IPS-18c (cell line): ENCODE data around the gene BCL3.
"Not testable (repeated sequence)": the region's sequence is repeated elsewhere in the genome, so short reads cannot be mapped to it uniquely, and the experiment has no call there.

Experiments
- H3K4me3 ChIP-seq: 2 replicates; pipeline ENCODE4 v1.7.0; 2013; ENCODE audit warnings: low read depth, mild to moderate bottlenecking, low read length, moderate library complexity; ENCODE audit not compliant: insufficient read depth
- H3K9me3 ChIP-seq: one replicate; pipeline ENCODE4 v1.6.1; 2013; ENCODE audit warnings: mild to moderate bottlenecking, low read length, moderate library complexity; ENCODE audit not compliant: control insufficient read depth, insufficient read depth

The BCL3 gene

GRCh38 chr19:44748426-44749254, at the start of gene BCL3:
Gene BCL3 (plus strand): TSS chr19:44748708. CDS start chr19:44748791, 83 bp downstream.
- Histone ChIP-seq H3K9me3 (no peaks in the 10 kb centered on the region), H3K4me3 (peak within 1 kb of the TSS; percentile 63)

DNA sequence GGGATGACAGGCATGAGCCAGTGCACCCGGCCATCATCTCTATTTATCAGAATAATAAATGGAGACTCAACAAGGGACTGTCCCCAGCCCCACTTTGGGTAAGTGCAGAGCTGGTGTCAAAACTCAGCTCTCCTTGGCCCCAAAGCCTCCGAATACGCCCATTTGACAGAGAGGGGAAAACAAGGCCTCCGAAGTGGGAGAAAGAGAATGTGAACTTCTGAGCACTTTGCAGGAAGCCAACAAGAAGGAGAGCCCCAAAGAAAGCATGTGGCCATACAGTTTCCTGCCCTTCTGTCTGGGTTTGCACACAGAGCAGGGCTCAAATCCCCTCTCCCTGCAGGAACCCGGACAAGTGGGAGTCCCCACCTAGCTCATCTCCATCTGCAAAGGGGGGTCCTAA, 48.0 kb upstream of the BCL3 start:
- H3K4me3 ChIP-seq, result no peak overlapping the region
- H3K9me3 ChIP-seq, result no peaks in the 10 kb centered on the region

DNA sequence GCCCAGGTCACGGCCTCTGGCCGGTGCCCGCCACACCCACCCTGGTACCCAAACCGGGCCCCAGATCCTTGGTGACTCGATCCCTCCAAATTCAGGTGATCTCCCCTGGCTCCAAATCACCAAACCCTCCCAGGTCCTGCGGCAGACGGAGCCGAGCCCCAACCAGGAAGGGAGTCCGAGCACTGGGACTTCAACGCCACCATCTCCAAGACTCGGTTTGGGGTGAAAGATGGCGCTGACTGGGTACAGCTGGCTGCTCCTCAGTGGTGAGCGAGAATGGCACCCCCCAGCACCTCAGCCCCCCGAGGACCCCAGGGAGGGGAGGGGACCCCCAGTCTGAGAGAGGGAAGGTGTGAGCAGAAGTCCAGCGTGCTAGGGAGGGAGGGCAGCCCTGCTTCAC, 47.3 kb upstream of the BCL3 start:
- Histone ChIP-seq H3K9me3 (no peaks in the 10 kb centered on the region), H3K4me3 (no peak overlapping the region)

- no peaks in the 10 kb centered on the region for H3K9me3 ChIP-seq
- no peak overlapping the region for H3K4me3 ChIP-seq
Measured at GRCh38 chr19:44702551-44703176, 45.8 kb upstream of the BCL3 start.

GRCh38 chr19:44703336-44704078, 45.0 kb upstream of the BCL3 start:
- no peak overlapping the region for H3K4me3 ChIP-seq
- H3K9me3 ChIP-seq, result no peaks in the 10 kb centered on the region

DNA sequence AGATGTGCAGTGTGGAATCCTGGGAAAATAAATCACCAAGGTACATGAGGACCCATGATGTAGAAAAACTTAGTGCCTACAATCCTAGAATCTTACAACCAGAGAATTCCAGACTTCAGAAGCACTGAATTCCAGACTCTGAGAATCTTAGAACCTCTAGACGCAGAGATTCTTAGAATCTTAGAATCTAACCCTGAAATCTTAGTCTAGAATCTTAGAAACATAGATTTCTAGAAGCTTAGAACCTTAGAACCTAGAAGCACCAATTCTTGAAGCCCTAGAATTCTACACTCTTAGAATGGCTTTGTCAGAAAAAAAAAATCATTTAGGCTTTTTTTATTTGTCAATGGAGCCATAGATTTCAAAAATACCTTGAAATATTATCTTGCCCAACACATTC, 43.5 kb upstream of the BCL3 start:
- Histone ChIP-seq H3K4me3 (no peak overlapping the region), H3K9me3 (no peaks in the 10 kb centered on the region)

- no peaks in the 10 kb centered on the region for H3K9me3 ChIP-seq
- H3K4me3 ChIP-seq, result no peak overlapping the region
Measured at GRCh38 chr19:44705502-44706010, 43.0 kb upstream of the BCL3 start.

- Histone ChIP-seq H3K9me3 (no peaks in the 10 kb centered on the region), H3K4me3 (no peak overlapping the region)
Measured at GRCh38 chr19:44706506-44707236, 41.8 kb upstream of the BCL3 start.

GRCh38 chr19:44707794-44708193, 40.7 kb upstream of the BCL3 start:
- Histone ChIP-seq H3K9me3 (no peaks in the 10 kb centered on the region), H3K4me3 (no peak overlapping the region)

- Histone ChIP-seq H3K9me3 (no peaks in the 10 kb centered on the region), H3K4me3 (no peak overlapping the region)
Measured at GRCh38 chr19:44708940-44709339, 39.6 kb upstream of the BCL3 start.

DNA sequence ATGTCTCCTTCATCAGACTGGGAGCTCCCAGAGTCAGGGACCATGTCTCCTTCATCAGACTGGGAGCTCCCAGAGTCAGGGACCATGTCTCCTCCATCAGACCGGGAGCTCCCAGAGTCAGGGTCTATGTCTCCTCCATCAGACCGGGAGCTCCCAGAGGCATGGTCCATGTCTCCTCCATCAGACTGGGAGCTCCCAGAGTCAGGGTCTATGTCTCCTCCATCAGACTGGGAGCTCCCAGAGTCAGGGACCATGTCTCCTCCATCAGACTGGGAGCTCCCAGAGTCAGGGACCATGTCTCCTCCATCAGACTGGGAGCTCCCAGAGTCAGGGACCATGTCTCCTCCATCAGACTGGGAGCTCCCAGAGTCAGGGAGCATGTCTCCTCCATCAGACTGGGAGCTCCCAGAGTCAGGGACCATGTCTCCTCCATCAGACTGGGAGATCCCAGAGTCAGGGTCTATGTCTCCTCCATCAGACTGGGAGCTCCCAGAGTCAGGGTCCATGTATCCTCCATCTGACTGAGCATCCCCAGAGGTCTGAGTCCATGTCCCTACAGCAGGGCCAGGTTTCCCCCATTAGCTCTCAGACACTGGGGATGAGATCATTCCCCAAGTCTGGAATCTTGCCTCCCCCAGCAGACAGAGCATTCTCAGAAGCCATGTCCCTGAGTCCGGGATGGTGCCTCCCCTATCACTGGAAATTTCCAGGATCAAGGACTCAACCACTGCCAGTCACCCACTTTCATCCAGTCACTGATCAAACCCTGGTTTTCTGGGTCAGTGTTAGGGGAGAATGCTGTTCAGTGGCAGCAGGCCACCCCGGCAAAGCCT, 38.9 kb upstream of the BCL3 start:
- not testable (repeated sequence) for H3K4me3 ChIP-seq, H3K9me3 ChIP-seq

DNA sequence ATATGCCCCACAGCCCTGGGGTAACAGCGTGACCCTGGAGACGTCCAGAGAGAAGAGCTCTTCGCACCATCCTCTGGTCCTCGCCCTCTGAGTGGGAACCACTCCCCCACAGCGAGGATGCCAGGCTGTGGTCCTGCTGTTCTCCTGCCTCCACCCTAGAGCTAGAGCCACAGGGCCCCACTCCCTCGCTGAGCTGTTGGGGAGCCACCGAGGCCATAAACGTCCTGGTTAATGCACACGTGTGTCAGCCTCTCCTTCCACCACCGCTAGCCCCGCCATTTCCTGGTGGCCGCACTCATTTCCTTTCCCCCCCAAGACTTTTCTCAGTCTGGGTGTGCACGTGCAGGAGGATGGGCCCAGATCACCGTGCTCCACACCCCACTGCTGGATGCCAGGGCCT, 38.0 kb upstream of the BCL3 start:
- H3K9me3 ChIP-seq, result no peaks in the 10 kb centered on the region
- H3K4me3 ChIP-seq, result no peak overlapping the region

DNA sequence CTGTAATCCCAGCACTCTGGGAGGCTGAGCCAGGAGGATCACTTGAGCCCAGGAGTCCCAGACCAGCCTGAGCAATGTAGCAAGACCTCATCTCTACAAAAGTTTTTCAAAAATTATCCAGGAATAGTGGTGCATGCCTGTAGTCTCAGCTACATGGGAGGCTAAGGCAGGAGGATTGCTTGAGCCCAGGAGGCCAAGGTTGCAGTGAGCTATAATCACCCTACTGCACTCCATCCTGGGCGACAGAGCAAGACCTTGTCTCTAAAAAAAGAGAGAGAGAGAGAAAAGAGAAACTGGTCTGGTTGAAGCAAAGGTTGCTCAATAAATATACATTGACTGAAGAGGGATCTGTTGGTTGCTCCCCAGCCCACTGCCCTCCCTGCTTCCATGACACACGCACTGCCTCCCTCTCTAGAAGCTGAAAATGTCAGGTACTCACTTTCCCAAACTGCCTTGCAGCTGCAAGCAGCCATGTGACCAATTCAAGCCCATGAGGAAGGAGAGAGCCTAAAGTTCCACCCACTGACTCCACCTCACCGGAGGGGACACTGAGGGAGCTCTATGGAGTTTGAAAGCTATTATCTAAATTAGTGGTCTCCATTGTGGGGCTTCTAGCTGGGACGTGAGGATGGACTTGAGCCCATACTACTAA, 35.5 kb upstream of the BCL3 start:
- no peak overlapping the region for H3K4me3 ChIP-seq

DNA sequence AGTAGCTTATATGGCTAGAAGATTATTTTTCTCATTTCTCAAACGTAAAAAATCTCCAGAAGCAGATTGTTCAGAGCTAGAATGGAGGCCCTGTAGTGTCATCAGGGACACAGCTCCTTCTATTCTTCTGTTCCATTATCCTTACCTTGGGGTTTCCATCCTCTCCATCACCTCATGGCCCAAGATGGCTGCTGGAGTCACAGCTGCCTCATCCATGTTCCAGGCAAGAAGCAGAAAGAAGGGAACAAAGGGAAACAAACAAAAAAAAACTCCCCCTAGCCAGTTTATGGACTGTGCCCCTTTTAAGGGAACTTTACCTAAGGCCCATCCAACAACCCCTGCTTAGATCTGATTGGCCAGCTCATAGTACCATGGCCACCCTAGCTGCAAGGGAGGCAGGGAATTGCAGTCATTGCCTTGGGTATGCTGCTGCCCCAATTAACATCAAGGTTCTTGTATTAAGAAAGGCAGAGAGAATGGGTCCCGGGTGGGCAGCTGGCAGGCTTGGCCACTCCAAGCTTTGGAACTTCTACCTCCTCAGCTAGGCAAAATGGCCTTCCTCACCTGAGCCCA, 33.8 kb upstream of the BCL3 start:
- no peaks in the 10 kb centered on the region for H3K9me3 ChIP-seq
- H3K4me3 ChIP-seq, result no peak overlapping the region

More for the DNA sequence above, 35.5 kb upstream of the BCL3 start:
- H3K9me3 ChIP-seq, result no peaks in the 10 kb centered on the region

- Histone ChIP-seq H3K4me3 (no peak overlapping the region), H3K9me3 (no peaks in the 10 kb centered on the region)
Measured at GRCh38 chr19:44717603-44718002, 30.9 kb upstream of the BCL3 start.
